Measurements from ENCODE around the gene SPATS2L.

The SPATS2L gene

DNA sequence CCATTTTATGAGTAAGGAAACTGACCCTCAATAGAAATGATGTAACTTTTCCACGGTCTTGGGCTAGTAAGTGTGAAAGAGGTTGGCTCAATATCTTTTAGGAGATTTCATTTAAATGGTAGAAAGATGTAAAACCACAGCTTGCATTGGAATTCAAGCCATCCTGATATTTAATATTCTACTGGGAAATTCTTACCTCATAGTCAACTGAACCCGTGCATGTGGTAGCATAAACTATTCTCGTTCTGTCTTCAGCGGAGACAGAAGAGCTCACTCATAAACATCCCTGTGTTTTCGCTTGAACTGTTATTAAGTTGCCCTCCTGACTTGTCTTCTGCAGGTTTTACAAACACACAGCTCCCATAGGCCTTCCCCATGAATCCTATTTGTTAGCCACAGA lies 8.5 kb upstream of the SPATS2L start:
- DNase-seq = no peak

GRCh38 chr2:200298816-200299215 lies 7.7 kb upstream of the SPATS2L start:
- no peak for DNase-seq

DNA sequence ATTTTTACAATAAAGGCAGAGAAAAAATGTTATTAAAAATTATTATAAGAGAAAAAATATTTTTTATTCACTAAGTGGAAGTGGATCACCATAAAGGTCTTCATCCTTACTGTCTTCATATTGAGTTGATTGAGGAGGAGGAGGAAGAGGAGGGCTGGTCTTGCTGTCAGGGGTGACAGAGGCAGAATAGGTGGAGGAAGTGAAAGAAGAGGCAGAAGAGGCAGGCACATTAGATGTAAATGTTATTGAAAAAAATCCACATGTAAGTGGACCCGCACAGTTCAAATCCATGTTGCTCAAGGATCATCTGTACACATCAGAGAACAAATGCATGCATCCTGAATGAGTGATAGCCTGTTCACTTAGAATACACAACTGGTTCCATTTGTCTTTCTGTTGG lies 6.4 kb upstream of the SPATS2L start:
- DNase-seq = no peak

- DNase-seq = no peak
Measured at GRCh38 chr2:200300638-200301314, 5.7 kb upstream of the SPATS2L start.

DNA sequence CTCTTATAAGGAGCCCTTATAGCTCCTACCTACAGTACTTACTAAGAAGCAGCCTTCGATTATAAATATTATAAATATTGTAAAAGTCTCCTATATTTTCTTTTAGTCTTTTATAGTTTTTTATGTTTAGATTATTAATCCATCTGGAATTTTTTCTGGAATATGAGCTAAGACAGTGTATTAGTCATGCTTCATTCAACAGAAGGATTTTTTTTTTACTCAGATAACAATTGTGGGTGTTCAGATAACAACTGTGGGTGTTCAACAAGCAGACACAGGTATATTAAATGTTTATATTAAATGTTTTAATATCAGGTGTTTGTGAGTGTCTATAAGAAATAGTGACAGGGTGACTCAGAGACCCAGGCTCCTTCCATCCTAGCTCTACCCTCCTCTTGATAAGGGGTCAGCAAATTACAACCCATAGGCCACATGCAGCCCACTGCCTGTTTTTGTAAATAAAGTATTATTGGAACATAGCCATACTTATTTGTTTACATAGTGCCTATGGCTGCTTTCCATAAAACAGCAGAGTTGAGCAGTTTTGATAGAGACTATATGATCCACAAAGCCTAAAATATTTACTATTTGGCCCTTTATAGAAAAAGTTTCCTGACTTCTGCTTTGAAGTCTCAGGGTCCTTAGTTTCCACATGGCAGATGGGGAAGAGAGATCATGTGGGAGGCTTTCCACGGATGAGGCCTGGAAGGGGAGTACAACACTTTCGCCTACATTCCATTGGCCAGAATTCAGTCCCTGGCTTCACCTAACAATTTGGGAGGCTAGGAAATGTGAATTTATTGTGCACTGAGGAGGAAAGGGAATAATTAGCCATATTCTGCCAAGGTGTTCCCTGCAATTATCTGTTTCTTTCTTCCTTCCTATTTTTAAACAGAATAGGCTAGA lies 4.3 kb upstream of the SPATS2L start:
- DNase-seq = no peak

DNA sequence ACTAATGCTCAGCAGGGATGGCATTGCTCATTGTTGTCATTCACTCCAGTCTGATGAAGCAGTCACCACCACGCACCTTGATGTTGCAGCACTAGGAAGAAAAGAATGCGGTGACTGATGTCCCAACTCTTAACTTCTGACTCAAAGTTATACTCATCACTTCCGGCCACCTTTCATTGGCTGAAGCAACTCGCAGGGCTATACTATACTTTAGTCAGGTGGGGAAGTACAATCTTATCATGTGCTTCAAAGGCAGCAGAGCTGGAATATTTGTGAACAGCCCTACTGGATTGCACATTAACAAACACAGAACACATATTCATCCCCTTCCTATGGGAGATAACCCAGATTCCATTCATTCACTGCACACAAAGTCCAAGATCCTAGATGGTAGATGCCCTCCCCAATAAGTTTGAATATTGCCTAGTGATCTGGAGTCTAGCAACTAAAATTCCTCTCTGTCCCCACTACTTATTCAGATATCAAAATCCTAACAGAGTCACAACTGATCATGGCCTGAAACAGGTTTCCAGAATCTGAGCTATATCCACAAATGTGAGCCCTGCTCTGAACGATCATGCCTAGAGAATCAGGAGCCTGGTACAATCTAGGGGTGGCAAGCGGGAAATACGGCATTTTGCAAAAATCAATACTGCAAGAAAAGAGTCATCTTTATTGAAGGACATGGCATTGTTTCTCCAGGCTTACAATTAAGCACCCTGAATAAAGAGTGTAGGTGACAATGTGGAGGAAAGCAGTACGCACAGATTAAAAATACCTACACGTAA lies 3.4 kb upstream of the SPATS2L start:
- DNase-seq = no peak

- no peak for DNase-seq
Measured at GRCh38 chr2:200305797-200306195, 697 bp upstream of the SPATS2L start.

DNA sequence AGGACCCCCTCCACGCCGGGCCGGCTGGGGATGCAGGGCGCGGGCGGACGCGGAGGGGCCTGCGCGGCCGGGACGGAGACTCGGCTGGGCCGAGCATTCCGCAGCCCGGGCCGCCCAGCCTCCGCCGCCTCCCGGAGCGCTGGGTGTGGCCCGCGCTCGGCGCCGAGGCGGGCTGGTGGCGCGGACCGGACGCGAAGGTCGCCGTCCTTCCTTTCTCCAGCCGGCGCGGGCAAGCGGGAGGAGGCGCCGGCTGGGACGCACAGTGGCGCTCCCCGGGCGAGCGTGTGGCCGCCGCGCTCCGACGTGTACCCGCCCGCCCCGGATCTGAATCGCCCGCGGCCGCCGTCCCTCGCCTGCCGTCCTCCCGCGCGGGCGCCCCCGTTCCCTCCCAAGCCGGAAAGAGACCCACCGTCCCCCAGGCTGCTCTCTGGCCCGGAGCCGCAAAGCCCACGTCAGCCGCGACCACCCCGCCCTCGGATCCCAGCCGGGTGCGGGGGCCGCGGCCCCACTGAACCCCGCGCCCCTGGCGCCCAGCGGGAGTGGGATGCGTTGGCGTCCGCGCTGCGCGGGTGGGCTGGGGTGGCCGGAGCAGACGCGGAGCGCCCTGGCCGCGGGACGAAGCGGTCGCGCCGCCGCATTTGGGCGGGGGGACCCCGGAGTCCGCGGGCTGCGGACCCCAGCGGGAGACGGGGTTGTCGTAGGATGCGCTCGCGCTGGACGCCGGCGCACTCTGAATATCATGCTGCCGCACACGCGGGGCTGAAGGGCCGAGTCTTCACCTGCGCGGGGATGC lies 634 bp downstream of the SPATS2L start:
- peak; percentile 21 for DNase-seq

DNA sequence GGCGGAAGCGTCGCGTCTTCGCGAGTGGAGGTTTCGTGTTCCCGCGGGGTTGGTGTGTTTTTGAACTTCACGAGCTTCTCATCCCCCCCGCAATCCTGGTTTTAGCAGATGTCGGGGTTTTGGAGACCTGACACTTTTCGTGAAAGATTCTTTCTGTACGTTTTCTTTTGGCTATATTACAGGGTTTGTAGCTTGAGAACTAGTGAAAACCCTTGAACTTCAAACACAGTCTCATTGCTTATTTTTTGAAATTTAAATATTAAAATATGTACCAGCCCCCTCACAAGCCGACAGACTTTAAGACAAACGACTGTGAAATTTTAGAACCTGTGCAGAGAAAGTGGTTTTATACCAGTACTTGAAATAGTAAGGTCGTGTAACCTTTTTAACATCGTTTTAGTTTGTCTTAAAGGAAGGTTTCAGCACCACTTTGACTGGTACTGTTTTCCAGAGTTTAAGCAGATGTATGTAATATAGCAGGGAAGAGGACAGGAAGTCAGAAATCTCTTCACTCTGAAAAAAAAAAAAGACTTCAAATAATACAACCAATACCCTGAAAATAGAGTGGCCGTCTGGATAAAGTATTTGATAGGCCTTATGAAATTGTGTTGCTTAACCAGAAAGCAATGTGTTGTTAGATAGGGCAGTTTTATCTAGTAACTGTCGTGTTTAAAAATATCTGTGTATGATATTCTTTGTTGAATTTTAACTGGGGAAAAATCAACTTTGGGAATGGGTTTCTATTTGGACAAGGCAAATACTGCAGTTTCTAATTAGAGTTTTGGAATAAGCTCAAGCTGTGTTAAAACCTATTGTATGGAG lies 1.4 kb downstream of the SPATS2L start:
- no peak for DNase-seq

- no peak for DNase-seq
Measured at GRCh38 chr2:200308546-200309295, 2.2 kb downstream of the SPATS2L start.

DNA sequence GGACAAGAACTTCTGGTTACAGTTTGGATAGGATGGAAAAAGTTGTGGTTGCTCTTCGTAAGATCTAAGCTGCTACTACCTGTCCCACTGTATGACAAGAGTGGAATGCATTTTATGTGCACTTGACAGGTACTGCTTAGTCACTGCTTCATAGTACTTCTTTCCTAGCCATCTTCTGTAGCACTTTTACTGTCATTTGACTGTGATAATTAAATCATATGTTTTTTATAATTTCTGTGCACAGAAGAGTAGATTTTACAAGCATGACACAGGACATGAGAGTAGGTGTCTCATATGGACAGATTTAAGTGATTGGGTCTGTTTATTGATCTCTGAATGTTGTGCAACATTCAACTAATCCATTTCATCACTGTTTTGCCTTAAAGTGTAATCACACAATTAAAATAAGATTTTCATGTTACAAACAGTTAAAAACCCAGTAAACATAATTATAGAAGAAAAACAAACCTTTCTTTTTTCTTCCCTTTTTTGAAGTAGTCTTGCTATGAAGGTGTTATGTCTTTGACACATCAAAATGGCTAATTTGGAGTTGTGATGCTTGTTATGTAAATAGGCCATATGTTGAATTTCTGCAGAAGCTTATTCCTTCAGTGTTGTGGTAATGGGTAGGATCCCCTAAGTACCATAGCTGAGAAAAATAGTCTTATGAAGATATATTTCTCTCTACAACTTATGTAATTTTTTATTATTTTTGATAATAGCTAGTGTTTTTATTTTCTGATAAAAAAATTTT lies 3.0 kb downstream of the SPATS2L start:
- no peak for DNase-seq

DNA sequence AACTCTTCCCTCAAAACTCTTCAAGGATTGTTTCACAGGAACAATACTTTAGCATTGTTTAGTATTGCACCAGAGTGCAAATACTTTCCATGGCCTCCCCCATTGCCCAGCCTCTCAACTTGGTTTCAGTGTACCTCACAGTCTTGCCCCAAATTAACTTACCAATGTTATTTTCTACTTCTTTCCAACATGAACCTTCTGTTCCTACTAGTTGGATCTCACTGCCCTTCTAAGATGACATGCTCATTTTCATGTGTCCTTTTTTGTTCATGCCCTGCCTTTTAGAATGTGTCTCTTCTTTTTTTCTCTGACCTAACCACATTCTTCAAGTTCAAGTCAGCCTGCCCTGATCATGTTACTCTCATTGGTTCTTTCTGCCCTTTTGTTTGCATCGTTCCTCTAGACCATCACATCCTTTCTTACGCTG lies 4.1 kb downstream of the SPATS2L start:
- DNase-seq = no peak

DNA sequence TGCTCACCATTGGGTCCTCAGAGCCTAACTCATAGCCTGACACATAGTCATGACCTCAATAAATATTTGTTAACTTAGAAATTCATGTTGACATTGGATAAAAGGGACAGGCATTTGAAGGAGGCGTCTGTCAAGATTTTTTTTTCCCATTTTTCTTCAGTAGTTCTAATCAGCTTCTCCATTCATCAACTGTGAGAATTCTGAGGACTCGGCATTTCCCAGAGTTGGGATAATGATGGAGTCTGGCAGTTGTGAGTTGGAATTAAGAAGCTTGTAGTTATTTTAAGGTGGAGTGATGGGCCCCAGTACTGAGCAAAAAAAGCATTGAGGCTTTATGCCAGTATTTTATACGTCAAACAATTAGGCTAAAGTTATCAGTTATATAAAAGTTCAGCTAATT lies 4.6 kb downstream of the SPATS2L start:
- no peak for DNase-seq

- no peak for DNase-seq
Measured at GRCh38 chr2:200314976-200315567, 8.6 kb downstream of the SPATS2L start.

GRCh38 chr2:200317975-200318374 lies 11.5 kb downstream of the SPATS2L start:
- DNase-seq = no peak

DNA sequence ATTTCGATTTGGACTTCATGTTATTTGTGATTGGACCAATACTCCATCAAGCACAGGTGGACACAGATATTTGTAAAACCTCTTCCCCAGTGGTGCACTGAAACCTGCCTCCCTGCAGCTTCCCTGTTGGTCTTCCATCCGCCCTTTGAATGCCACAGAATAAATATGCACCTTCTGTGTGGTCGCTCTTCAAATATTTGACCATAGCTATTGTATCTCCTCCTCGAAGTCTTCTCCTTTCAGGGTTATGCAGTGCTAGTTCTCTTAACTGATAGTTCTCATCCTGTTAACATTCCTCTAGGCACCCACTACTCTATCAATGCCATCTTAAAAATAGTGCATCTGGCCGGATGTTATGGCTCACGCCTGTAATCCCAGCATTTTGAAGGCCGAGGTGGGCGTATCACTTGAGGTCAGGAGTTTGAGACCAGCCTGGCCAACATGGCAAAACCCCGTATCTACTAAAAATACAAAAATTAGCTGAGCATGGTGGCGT lies 12.5 kb downstream of the SPATS2L start:
- DNase-seq = no peak

DNA sequence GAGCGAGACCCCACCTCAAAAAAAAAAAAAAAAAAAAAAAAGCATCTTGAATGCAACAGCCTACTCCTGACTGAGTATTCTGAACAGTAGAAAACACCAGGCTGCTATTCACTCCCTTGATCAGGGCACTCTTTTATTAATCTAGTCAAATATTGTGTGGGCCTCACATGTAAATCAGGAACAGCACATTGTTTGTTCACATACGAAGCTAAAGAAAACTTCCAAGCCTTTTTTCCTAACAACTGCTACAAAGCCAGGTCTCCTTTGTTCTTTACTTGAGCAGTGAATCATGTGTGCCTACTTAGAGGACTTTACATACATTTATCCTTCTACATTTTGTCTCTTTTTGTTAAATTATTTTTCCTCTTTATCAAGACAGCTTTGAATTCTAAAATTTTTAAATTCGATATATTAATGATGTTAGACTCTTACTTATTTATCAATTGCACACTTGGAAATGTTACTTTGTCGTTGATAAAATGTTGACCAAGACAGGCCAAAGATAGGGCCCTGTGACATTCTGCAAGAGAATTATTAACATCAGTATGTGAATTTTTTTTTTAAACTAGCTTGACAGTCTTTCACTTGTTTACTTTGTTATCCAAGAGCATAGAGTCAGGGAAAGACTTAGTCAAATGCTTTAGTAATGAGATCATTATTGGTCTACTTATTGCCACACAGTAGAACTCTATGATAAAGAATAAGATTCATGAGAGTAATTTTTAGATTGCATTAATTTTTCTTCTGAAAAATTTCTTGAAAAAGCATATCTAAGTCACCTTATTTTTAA lies 13.2 kb downstream of the SPATS2L start:
- no peak for DNase-seq

GRCh38 chr2:200320344-200320743 lies 13.9 kb downstream of the SPATS2L start:
- DNase-seq = no peak

DNA sequence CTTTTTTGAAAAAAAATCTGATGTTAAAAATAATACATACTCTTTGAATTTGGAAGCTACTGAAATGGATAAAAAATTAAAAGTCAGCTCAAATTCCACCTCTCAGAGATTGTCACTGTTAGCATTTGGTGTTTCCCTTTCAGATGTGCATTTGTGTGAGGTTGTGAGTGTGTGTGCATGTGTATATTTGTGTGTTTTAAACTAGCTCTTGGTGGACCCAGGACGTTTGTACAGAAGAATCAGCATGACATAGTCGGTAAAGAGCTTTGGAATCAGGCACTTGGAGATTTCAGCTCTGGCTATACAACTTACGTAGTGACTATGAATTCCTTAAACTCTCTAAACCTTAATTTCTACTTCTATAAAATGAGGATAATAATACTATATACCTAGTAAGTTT lies 14.5 kb downstream of the SPATS2L start:
- no peak for DNase-seq

Data from activated gamma-delta T cell (primary cell).